Activated B cell treated with CpG ODN at 0.5 μM for 24 hours (primary cell): ENCODE measurements around the gene ZNF821. TPM values are rescaled to one million over a fixed set of nuclear protein-coding genes. Genes with fewer than 3 reads are reported as not detected.

Source experiments
- ATAC-seq: fragments of 200-7000 bp; cut with Tn5 transposase; one replicate; pipeline ENCODE4 v1.10.0; 2021; ENCODE audit warnings: low read depth, mild to moderate bottlenecking, moderate library complexity
- CTCF ChIA-PET: fragments of 350-600 bp; sonication (Branson Sonifier 250); formaldehyde crosslinking; loops from one replicate; lab custom pipeline; 2021; ENCODE audit warnings: antibody characterized with exemption; lab: Charles Lee
- POLR2A ChIA-PET: fragments of 350-600 bp; sonication (Branson Sonifier 250); formaldehyde crosslinking; loops from one replicate; lab custom pipeline; 2021; ENCODE audit warnings: antibody characterized with exemption; lab: Charles Lee
- DNase-seq: peaks from one replicate; pipeline ENCODE4 v3.0.0; 2022
- H3K27ac Mint-ChIP-seq: one replicate; pipeline ENCODE4 v1.8.0; 2020; ENCODE audit warnings: mixed read lengths
- H3K27me3 Mint-ChIP-seq: one replicate; pipeline ENCODE4 v1.8.0; 2021; ENCODE audit warnings: mixed read lengths
- H3K36me3 Mint-ChIP-seq: one replicate; pipeline ENCODE4 v1.8.0; 2021; ENCODE audit warnings: low read depth, mixed read lengths
- H3K4me1 Mint-ChIP-seq: one replicate; pipeline ENCODE4 v1.8.0; 2021; ENCODE audit warnings: mixed read lengths
- H3K4me3 Mint-ChIP-seq: one replicate; pipeline ENCODE4 v1.8.0; 2020; ENCODE audit warnings: mild to moderate bottlenecking, mixed read lengths
- H3K9me3 Mint-ChIP-seq: one replicate; pipeline ENCODE4 v1.8.0; 2020; ENCODE audit warnings: mixed read lengths
- intact Hi-C: fragments of 100-400 bp; cut with micrococcal nuclease; formaldehyde crosslinking; loops from one replicate; pipeline ENCODE4 v1.15.1; 2024
- total RNA-seq: library from RNA; stranded (reverse); gene quantifications from 2 replicates; pipeline ENCODE4 v1.2.3, GENCODE V29; 2022
- TF ChIP-seq, protein P1 (sequence below): fragments of 200-600 bp; IDR thresholded peaks from one replicate; pipeline ENCODE4 v1.8.0; 2022; ENCODE audit warnings: antibody characterized with exemption, mild to moderate bottlenecking

Gene ZNF821
- total RNA-seq, 1 donor from 2014 or later = 13.6 TPM

DNA sequence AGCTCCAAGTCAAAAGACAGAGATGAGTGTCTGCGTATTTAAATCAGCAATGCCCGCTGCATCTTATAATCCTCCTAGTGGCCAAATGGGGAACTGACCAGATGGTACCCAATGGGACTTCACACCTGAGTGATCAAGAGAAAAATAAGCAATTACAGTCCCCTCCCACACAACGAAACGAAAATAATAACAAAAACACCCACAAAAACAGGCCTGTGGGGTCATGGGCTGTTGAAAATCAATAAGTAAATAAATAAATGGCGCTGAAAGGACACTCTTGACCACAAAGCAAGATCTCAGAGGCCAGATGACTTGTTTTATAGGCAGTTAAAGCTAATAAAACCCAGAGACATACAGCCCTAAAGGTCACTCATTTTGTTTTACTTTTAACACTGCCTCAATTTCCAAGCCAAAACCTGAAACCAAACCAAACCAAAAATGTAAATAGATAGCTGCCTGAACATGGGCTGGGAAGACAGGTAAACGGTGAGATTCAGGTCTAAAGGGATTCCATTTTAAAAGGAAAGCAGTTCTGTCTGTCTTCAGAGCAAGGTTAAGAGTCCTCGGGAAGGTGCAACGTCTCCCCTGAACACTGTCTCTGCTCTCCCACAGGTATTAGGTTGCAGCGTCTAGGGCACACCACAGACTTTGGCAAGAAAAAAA is 1.3 kb downstream of the ZNF821 start:
- Mint-ChIP-seq H3K27ac (peak overlapping the region; percentile 93), H3K4me3 (peak overlapping the region; percentile 86), H3K9me3 (no peaks in the 10 kb centered on the region), H3K36me3 (peaks cover 28% of the 10 kb centered on the region), H3K27me3 (no peaks in the 10 kb centered on the region), H3K4me1 (peaks cover 55% of the 10 kb centered on the region)
- TF ChIP-seq, protein P1, sequence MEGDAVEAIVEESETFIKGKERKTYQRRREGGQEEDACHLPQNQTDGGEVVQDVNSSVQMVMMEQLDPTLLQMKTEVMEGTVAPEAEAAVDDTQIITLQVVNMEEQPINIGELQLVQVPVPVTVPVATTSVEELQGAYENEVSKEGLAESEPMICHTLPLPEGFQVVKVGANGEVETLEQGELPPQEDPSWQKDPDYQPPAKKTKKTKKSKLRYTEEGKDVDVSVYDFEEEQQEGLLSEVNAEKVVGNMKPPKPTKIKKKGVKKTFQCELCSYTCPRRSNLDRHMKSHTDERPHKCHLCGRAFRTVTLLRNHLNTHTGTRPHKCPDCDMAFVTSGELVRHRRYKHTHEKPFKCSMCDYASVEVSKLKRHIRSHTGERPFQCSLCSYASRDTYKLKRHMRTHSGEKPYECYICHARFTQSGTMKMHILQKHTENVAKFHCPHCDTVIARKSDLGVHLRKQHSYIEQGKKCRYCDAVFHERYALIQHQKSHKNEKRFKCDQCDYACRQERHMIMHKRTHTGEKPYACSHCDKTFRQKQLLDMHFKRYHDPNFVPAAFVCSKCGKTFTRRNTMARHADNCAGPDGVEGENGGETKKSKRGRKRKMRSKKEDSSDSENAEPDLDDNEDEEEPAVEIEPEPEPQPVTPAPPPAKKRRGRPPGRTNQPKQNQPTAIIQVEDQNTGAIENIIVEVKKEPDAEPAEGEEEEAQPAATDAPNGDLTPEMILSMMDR = peak; percentile 56
- DNase-seq = peak; percentile 26
- CTCF ChIA-PET = interaction anchor here (0.7 to 3.2 kb wide), 24 partner anchors 9 to 318 kb away, joined by 3 to 20 read pairs (median 4); partner anchors contain the start of genes AP1G1, ATXN1L, IST1 and TXNL4B
- intact Hi-C loops = loop anchor here (1.0 to 5.0 kb wide), 8 partner anchors 18 to 318 kb away; partner anchors contain the start of genes ATXN1L, DHX38, PHLPP2 and TXNL4B
- ATAC-seq = peak; percentile 61
- POLR2A ChIA-PET = interaction anchor here (0.5 to 5.8 kb wide), 26 partner anchors 11 to 399 kb away, joined by 3 to 144 read pairs (median 4); partner anchors contain the start of genes AP1G1, IST1 and PHLPP2

- POLR2A ChIA-PET = interaction anchor here (0.9 to 1.7 kb wide), 4 partner anchors 15 to 73 kb away, joined by 3 to 5 read pairs (median 4); partner anchors contain the start of gene IST1
- Mint-ChIP-seq H3K4me3 (no peak overlapping the region), H3K9me3 (no peaks in the 10 kb centered on the region), H3K4me1 (peaks cover 49% of the 10 kb centered on the region), H3K27me3 (no peaks in the 10 kb centered on the region), H3K27ac (peak overlapping the region; percentile 77), H3K36me3 (peaks cover 46% of the 10 kb centered on the region)
- no peak for ATAC-seq
- intact Hi-C loops = loop anchor here (2.0 to 5.0 kb wide), 3 partner anchors 15 to 212 kb away; partner anchors contain the start of genes DHX38, IST1, PHLPP2 and TXNL4B
- TF ChIP-seq, protein P1 = no peak
- no peak for DNase-seq
- CTCF ChIA-PET = interaction anchor here (1.6 kb wide), 1 partner anchor 81 kb away, joined by 6 read pairs; no protein-coding TSS in a partner anchor
Observed at GRCh38 chr16:71880176-71880575, 3.8 kb downstream of the ZNF821 start.

DNA sequence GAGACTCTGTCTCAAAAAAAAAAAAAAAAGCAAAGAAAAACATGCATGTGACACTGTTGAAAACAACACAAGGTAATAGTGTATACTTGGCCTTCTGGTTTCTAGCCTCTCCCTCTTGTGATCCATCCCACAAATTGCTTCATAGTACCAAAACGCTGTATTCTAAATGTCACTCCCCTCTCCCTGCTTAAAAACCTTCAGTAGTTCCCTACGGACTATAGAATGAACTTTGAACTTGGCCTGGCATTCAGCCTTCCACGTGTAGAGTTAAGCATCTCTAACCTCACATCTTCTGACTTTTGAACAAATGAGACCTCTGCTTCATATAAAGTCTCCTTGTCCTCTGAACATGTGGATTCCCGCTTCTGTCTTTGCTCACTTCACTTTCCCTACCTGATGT is 5.1 kb downstream of the ZNF821 start:
- Mint-ChIP-seq H3K36me3 (peaks cover 50% of the 10 kb centered on the region), H3K27ac (peak overlapping the region; percentile 71), H3K9me3 (no peaks in the 10 kb centered on the region), H3K4me1 (peaks cover 41% of the 10 kb centered on the region), H3K27me3 (no peaks in the 10 kb centered on the region), H3K4me3 (no peak overlapping the region)
- CTCF ChIA-PET = no interaction called here
- ATAC-seq (no peak), DNase-seq (no peak)
- intact Hi-C loops = no loop called here
- POLR2A ChIA-PET = interaction anchor here (0.6 to 1.7 kb wide), 2 partner anchors 15 to 17 kb away, joined by 3 to 5 read pairs; partner anchors contain the start of gene IST1
- TF ChIP-seq, protein P1 = no peak

DNA sequence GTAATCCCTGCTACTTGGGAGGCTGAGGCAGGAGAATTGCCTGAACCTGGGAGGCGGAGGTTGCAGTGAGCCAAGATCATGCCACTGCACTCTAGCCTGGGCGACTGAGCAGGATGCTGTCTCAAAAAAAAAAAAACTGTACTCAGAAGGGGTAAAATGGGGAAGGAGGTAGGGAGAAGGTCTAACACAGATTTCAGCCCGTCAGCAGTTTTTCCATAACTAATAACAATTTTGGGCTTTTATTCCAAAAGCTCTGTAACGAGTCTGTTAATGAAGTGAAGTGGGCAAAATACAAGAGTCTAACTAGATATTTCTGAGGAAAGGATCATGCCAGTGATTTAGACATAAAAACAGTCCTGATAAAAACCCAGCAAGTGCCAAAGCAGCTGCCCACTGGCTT is 10.8 kb downstream of the ZNF821 start:
- Mint-ChIP-seq H3K4me1 (peaks cover 7% of the 10 kb centered on the region), H3K27me3 (no peaks in the 10 kb centered on the region), H3K27ac (no peak overlapping the region), H3K9me3 (no peaks in the 10 kb centered on the region), H3K36me3 (peaks cover 54% of the 10 kb centered on the region), H3K4me3 (no peak overlapping the region)
- CTCF ChIA-PET = interaction anchor here (2.2 kb wide), 1 partner anchor 9 kb away, joined by 10 read pairs; no protein-coding TSS in a partner anchor
- DNase-seq (no peak), ATAC-seq (no peak)
- intact Hi-C loops = no loop called here
- TF ChIP-seq, protein P1 = no peak
- POLR2A ChIA-PET = no interaction called here

DNA sequence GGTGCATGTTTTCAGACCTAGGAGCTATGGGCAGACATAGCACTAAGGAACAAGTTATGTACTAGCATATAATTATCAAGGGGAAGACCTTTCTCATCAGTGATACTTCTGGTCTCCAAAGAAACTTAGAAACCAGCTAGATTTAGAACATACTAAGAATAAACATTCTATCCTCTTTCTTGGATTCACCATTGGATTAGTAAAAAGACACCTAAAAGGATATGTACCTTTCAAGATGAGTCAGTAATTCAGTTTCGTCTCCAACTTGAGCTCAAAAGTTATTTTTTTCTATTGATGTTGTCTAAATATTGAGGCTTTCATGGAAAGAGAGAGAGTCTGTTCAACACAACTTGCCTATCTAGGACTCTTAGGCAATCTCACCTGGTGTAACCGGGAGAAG is 13.2 kb downstream of the ZNF821 start:
- no peak overlapping the region for H3K4me3 Mint-ChIP-seq
- ChIA-PET CTCF (interaction anchor here (1.3 kb wide), 1 partner anchor 12 kb away, joined by 3 read pairs; no protein-coding TSS in a partner anchor), POLR2A (interaction anchor here (0.6 to 1.1 kb wide), 3 partner anchors 14 to 1571 kb away, joined by 3 read pairs; partner anchors contain the start of gene AP1G1)
- no peaks in the 10 kb centered on the region for H3K27me3 Mint-ChIP-seq
- DNase-seq (no peak), ATAC-seq (no peak)
- TF ChIP-seq, protein P1 = no peak
- H3K36me3 Mint-ChIP-seq = peaks cover 55% of the 10 kb centered on the region
- H3K27ac Mint-ChIP-seq = no peak overlapping the region
- H3K4me1 Mint-ChIP-seq = peaks cover 7% of the 10 kb centered on the region
- no peaks in the 10 kb centered on the region for H3K9me3 Mint-ChIP-seq
- intact Hi-C loops = no loop called here
